CD4-positive, alpha-beta T cell treated with Interleukin-10 for 1 hour (primary cell): ENCODE measurements around the gene ADAM8.
"Not testable (repeated sequence)": the region's sequence is repeated elsewhere in the genome, so short reads cannot be mapped to it uniquely, and the experiment has no call there.

ENCODE experiments used
- DNase-seq: peaks from one replicate; pipeline ENCODE4 v3.0.0-alpha.2; 2020

The ADAM8 gene

GRCh38 chr10:133276435-133277201, at the start of gene ADAM8:
TSS of gene ADAM8 (minus strand) at chr10:133276868. CDS start at chr10:133276817, 51 bp downstream.
- peak; percentile 78 for DNase-seq

GRCh38 chr10:133326223-133326551, 49.5 kb upstream of the ADAM8 start:
- DNase-seq = no peak

GRCh38 chr10:133325440-133326222, 49.0 kb upstream of the ADAM8 start:
- peak; percentile 31 for DNase-seq

GRCh38 chr10:133324857-133325260, 48.2 kb upstream of the ADAM8 start:
- DNase-seq = no peak

- DNase-seq = peak; percentile 80
Measured at GRCh38 chr10:133324198-133324792, 47.6 kb upstream of the ADAM8 start.

- not testable (repeated sequence) for DNase-seq
Measured at GRCh38 chr10:133322064-133322709, 45.5 kb upstream of the ADAM8 start.

- peak; percentile 16 for DNase-seq
Measured at GRCh38 chr10:133320852-133321422, 44.3 kb upstream of the ADAM8 start.

- DNase-seq = peak; percentile 78
Measured at GRCh38 chr10:133318494-133319127, 41.9 kb upstream of the ADAM8 start.

GRCh38 chr10:133316732-133317131, 40.1 kb upstream of the ADAM8 start:
- no peak for DNase-seq

- no peak for DNase-seq
Measured at GRCh38 chr10:133316266-133316665, 39.6 kb upstream of the ADAM8 start.

GRCh38 chr10:133315847-133316246, 39.2 kb upstream of the ADAM8 start:
- no peak for DNase-seq

- no peak for DNase-seq
Measured at GRCh38 chr10:133314911-133315310, 38.2 kb upstream of the ADAM8 start.

- no peak for DNase-seq
Measured at GRCh38 chr10:133313192-133313591, 36.5 kb upstream of the ADAM8 start.

GRCh38 chr10:133312769-133313145, 36.1 kb upstream of the ADAM8 start:
- DNase-seq = no peak

- no peak for DNase-seq
Measured at GRCh38 chr10:133312016-133312768, 35.5 kb upstream of the ADAM8 start.

GRCh38 chr10:133311570-133311969, 34.9 kb upstream of the ADAM8 start:
- no peak for DNase-seq

- no peak for DNase-seq
Measured at GRCh38 chr10:133310789-133311188, 34.1 kb upstream of the ADAM8 start.

GRCh38 chr10:133310399-133310755, 33.7 kb upstream of the ADAM8 start:
- no peak for DNase-seq

GRCh38 chr10:133309720-133310398, 33.2 kb upstream of the ADAM8 start:
- no peak for DNase-seq

- DNase-seq = peak; percentile 93
Measured at GRCh38 chr10:133309100-133309719, 32.5 kb upstream of the ADAM8 start.
